Measurements from ENCODE around the gene OCIAD2.
"Not testable (repeated sequence)": the region's sequence is repeated elsewhere in the genome, so short reads cannot be mapped to it uniquely, and the experiment has no call there.

The OCIAD2 gene

GRCh38 chr4:48851651-48852050 lies 54.9 kb downstream of the OCIAD2 start:
- no peak for DNase-seq

DNA sequence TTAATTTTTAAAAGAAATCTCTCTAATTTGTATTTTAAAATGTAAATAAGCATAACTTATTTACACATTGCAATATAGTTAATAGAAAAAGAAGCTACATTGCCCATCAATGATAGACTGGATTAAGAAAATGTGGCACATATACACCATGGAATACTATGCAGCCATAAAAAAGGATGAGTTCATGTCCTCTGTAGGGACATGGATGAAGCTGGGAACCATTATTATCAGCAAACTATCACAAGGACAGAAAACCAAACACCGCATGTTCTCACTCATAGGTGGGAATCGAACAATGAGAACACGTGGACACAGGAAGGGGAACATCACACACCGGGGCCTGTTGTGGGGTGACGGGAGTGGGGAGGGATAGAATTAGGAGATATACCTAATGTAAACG lies 57.8 kb downstream of the OCIAD2 start:
- not testable (repeated sequence) for DNase-seq

DNA sequence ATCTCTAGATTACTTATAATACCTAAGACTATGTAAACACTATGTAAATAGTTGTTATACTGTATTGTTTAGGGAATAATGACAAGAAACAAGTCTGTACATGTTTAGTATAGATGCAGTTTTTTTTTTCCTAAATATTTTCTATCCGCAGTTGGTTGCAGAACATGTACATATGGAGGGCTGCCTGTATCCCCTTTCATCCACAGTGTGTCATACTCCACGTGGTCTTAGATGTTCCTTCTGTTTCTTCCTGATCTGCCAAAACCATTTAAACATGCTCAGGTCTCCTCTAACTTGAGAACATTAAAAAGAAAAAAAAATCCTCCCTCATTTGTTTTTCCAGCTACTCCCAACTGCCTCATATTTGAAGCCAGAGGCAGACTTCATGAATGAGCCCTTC lies 61.7 kb downstream of the OCIAD2 start:
- DNase-seq = no peak

DNA sequence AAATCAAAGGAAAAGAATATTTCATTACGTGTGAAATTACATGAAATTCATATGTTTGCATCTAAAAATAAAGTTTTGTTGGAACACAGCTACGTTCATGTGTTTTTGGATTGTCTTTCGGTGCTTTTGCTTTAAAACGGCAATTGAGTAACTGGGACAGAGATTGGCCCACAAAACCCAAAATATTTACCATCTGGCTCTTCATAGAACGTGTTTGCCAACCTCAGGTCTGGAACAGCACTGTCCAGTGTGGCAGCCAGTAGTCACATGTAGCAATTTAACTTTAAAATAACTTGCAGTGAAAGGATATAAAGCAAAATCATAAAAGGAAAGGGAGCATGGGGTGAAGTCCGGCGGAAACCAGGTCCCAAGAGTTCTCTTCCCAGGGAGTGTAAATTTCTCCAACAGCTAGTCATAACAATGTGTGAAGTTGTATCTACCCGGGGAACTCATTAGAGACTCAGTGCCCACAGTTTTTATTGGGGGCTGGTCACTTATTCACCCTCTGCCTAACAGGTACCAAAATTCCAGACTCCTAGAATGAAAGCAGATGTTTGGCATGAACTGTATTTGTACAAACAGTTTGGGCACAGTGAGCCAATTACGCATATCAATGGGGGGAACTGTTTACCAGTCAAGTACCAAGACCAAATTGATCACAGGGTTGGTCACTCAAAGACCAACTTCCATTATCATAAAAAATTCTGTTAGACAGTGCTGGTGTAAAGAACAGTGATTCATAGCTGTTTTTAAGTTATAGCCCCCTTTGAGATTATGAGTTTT lies 65.3 kb downstream of the OCIAD2 start:
- no peak for DNase-seq

- no peak for DNase-seq
Observed at GRCh38 chr4:48836658-48837057, 69.9 kb downstream of the OCIAD2 start.
